Vagina (tissue), 2 donors: ENCODE results near the gene BIVM. TPM values are rescaled to one million over a fixed set of nuclear protein-coding genes. Genes with fewer than 3 reads are reported as not detected.

Source experiments
- DNase-seq, 2 donors: peaks; one replicate each; pipeline ENCODE4 v3.0.0-alpha.2; 2017; ENCODE audit errors: extremely low spot score in 2 of 2
- H3K27ac ChIP-seq: fragments of 200-600 bp; sonication (generic); one replicate; pipeline ENCODE4 v1.5.1; 2019
- H3K27me3 ChIP-seq: fragments of 200-600 bp; sonication (generic); one replicate; pipeline ENCODE4 v1.5.1; 2019
- H3K36me3 ChIP-seq, 2 donors: fragments of 200-600 bp; sonication (generic); one replicate each; pipeline ENCODE4 v1.5.1; 2017 to 2019
- H3K4me1 ChIP-seq: fragments of 200-600 bp; sonication (generic); one replicate; pipeline ENCODE4 v1.5.1; 2019
- H3K4me3 ChIP-seq, 2 donors: fragments of 200-600 bp; sonication (generic); 1 replicate in 1 of 2; 2 replicates in 1 of 2; pipeline ENCODE4 v1.5.1; 2016 to 2019
- H3K9me3 ChIP-seq: fragments of 200-600 bp; sonication (generic); one replicate; pipeline ENCODE4 v1.5.1; 2019
- CTCF ChIP-seq, 3 experiments: fragments of 450-650 bp in 2 of 3; fragments of 200-600 bp in 1 of 3; sonication (generic) in 1 of 3; IDR thresholded peaks; one replicate each; pipeline ENCODE4 v1.5.1; 2017 to 2019; ENCODE audit warnings: antibody characterized with exemption in 3 of 3, mild to moderate bottlenecking in 2 of 3, moderate library complexity in 2 of 3
- POLR2A ChIP-seq, 2 donors: fragments of 450-650 bp; IDR thresholded peaks; one replicate each; pipeline ENCODE4 v1.6.1; 2017; ENCODE audit warnings: antibody characterized with exemption in 2 of 2, mild to moderate bottlenecking in 2 of 2, moderate library complexity in 2 of 2
- POLR2AphosphoS5 ChIP-seq, 2 donors: sonication (generic); formaldehyde crosslinking; IDR thresholded peaks; one replicate each; pipeline ENCODE4 v1.9.0; 2017; ENCODE audit warnings: antibody characterized with exemption in 2 of 2, mild to moderate bottlenecking in 2 of 2, low read depth in 1 of 2; ENCODE audit not compliant: insufficient read depth in 1 of 2
- intact Hi-C: fragments of 100-400 bp; cut with DNase I; formaldehyde crosslinking; loops from one replicate; pipeline ENCODE4 v1.15.1; 2023
- total RNA-seq: library from RNA; depleted of rRNA; stranded (reverse); fragments of >200 nt; gene quantifications from one replicate; pipeline ENCODE4 v1.2.3, GENCODE V29; 2016

The BIVM gene
- total RNA-seq, 1 donor from 2014 or later, result 12.3 TPM

- no peak for TF ChIP-seq POLR2AphosphoS5 (IDR thresholded peaks at IDR 0.05; ENCODE audit: insufficient read depth in 1 of 2, low read depth in 1 of 2)
- TF ChIP-seq CTCF (IDR thresholded peaks at IDR 0.05), result no peak
- no peak for TF ChIP-seq POLR2A (IDR thresholded peaks at IDR 0.05)
- H3K4me3 ChIP-seq, result no peak overlapping the region
- no peaks in the 10 kb centered on the region for H3K4me1 ChIP-seq
- DNase-seq, result no peak
- no peak overlapping the region for H3K27ac ChIP-seq
- H3K27me3 ChIP-seq, result no peaks in the 10 kb centered on the region
- peaks cover 0 to 14% of the 10 kb centered on the region in 2 donors for H3K36me3 ChIP-seq
- intact Hi-C loops, result no loop called here
- H3K9me3 ChIP-seq, result no peaks in the 10 kb centered on the region
These were observed 15.2 kb downstream of the BIVM start for GRCh38 chr13:102814025-102814607.

GRCh38 chr13:102814793-102815192 is 15.9 kb downstream of the BIVM start:
- no peaks in the 10 kb centered on the region for H3K27me3 ChIP-seq
- no peaks in the 10 kb centered on the region for H3K9me3 ChIP-seq
- no peak overlapping the region for H3K27ac ChIP-seq
- TF ChIP-seq CTCF (IDR thresholded peaks at IDR 0.05), result no peak
- no peak for TF ChIP-seq POLR2AphosphoS5 (IDR thresholded peaks at IDR 0.05; ENCODE audit: insufficient read depth in 1 of 2, low read depth in 1 of 2)
- TF ChIP-seq POLR2A (IDR thresholded peaks at IDR 0.05), result no peak
- no peak overlapping the region for H3K4me3 ChIP-seq
- H3K36me3 ChIP-seq, result peaks cover 0 to 19% of the 10 kb centered on the region in 2 donors
- DNase-seq, result no peak
- intact Hi-C loops, result no loop called here
- no peaks in the 10 kb centered on the region for H3K4me1 ChIP-seq

GRCh38 chr13:102815788-102816187 is 16.9 kb downstream of the BIVM start:
- Histone ChIP-seq H3K9me3 (no peaks in the 10 kb centered on the region), H3K4me1 (no peaks in the 10 kb centered on the region), H3K4me3 (no peak overlapping the region), H3K27me3 (no peaks in the 10 kb centered on the region), H3K36me3 (peaks cover 0 to 20% of the 10 kb centered on the region in 2 donors), H3K27ac (no peak overlapping the region)
- TF ChIP-seq POLR2AphosphoS5 (IDR thresholded peaks at IDR 0.05; ENCODE audit: insufficient read depth in 1 of 2, low read depth in 1 of 2) (no peak), POLR2A (IDR thresholded peaks at IDR 0.05) (no peak), CTCF (IDR thresholded peaks at IDR 0.05) (no peak)
- intact Hi-C loops, result no loop called here
- no peak for DNase-seq

- intact Hi-C loops, result no loop called here
- no peak overlapping the region for H3K27ac ChIP-seq
- H3K4me1 ChIP-seq, result no peaks in the 10 kb centered on the region
- H3K36me3 ChIP-seq, result peaks cover 0 to 20% of the 10 kb centered on the region in 2 donors
- H3K4me3 ChIP-seq, result no peak overlapping the region
- H3K9me3 ChIP-seq, result no peaks in the 10 kb centered on the region
- TF ChIP-seq POLR2A (IDR thresholded peaks at IDR 0.05) (no peak), POLR2AphosphoS5 (IDR thresholded peaks at IDR 0.05; ENCODE audit: insufficient read depth in 1 of 2, low read depth in 1 of 2) (no peak), CTCF (IDR thresholded peaks at IDR 0.05) (no peak)
- no peaks in the 10 kb centered on the region for H3K27me3 ChIP-seq
- no peak for DNase-seq
These were observed 17.8 kb downstream of the BIVM start for GRCh38 chr13:102816708-102817107.

GRCh38 chr13:102817241-102817640 is 18.3 kb downstream of the BIVM start:
- Histone ChIP-seq H3K27me3 (no peaks in the 10 kb centered on the region), H3K36me3 (peaks cover 0 to 25% of the 10 kb centered on the region in 2 donors), H3K27ac (no peak overlapping the region), H3K4me1 (no peaks in the 10 kb centered on the region), H3K9me3 (no peaks in the 10 kb centered on the region), H3K4me3 (no peak overlapping the region)
- DNase-seq, result no peak
- intact Hi-C loops, result no loop called here
- TF ChIP-seq POLR2A (IDR thresholded peaks at IDR 0.05), result no peak
- TF ChIP-seq POLR2AphosphoS5 (IDR thresholded peaks at IDR 0.05; ENCODE audit: insufficient read depth in 1 of 2, low read depth in 1 of 2), result no peak
- TF ChIP-seq CTCF (IDR thresholded peaks at IDR 0.05), result no peak
